HT-29 (cell line): ENCODE results near the gene ZFP42. TPM values are rescaled to one million over a fixed set of nuclear protein-coding genes. Genes with fewer than 3 reads are reported as not detected.
"Not testable (repeated sequence)": the region's sequence is repeated elsewhere in the genome, so short reads cannot be mapped to it uniquely, and the experiment has no call there.

Experiments
- DNase-seq: peaks from one replicate; pipeline ENCODE4 v3.0.0-alpha.2; 2015; ENCODE audit warnings: low spot score
- total RNA-seq: library from RNA; depleted of rRNA; stranded (reverse); fragments of >200 nt; shearing (Covaris generic); gene quantifications from 2 replicates; pipeline ENCODE4 v1.2.3, GENCODE V29; 2014; rRNA removed

Gene ZFP42
- total RNA-seq: not detected in 2 replicates

DNA sequence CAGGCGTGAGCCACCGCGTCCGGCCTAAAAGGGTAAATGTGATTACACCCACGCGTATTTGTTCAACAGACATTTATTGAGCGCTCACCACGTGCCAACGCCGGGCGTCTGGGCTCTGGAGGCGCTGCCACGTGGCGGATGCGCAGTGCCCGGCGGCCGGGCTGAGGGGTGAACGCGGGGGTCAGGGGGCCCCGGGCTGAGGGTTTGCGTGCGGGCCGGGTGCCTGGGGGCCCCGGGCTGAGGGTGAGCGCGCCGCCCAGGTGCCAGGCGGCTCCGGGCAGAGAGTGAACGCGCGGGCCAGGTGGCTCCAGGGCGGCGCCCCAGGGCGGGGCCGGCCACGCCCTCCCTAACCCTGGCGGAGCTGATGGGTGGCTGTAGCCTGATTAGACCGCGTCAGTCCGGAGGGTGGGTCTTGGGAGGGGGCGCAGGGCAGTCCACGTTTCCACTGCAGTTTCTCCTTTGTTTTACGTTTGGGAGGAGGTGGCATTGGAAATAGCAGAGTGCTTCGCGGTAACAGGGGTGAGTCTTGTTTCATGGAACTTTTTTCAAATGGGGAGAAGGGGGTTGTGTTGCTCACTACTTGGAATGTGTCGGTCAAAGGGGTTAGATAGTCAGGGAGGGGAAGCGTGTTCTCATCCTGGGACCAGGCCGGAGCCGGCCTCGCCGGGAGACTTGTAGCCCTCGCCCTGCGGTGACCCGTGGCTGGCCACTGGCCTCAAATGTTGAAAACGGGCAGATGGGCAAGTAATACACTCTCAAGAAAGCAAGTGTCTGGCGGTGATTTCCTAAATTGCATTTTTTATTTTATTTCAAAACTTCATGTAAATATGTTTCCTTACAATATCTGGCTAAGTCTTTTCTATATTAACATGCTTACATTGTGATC lies at the start of gene ZFP42:
Gene ZFP42 (plus strand): TSS at position 450 of the 886 bp plus-strand sequence. CDS start 7,037 bp downstream, outside the sequence.
- DNase-seq: no peak

GRCh38 chr4:187961171-187961570 lies 34.4 kb upstream of the ZFP42 start:
- no peak for DNase-seq

GRCh38 chr4:187961961-187962360 lies 33.6 kb upstream of the ZFP42 start:
- DNase-seq: no peak

DNA sequence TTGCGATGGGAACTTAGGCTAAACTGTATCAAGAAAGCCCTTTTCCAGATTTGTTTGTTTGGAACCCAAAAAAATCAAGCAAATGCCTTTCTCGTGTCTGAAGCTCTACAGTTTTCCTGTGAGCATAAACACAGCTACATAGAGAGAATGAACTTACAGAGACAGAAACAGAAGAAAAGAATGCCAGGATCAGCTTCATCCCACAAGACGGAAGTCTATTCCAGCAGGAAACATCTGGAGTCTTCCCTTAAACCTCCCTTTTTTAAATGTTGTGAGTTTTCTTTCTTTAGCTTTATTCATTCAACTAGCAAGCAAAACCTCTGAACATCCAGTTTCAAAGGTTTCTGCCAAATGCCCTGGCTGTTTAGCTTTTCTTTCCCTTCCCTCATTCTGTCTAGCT lies 32.6 kb upstream of the ZFP42 start:
- no peak for DNase-seq

GRCh38 chr4:187965726-187966125 lies 29.8 kb upstream of the ZFP42 start:
- no peak for DNase-seq

- DNase-seq: no peak
Observed at GRCh38 chr4:187972135-187972534, 23.4 kb upstream of the ZFP42 start.

- DNase-seq: no peak
Observed at GRCh38 chr4:187983746-187984145, 11.8 kb upstream of the ZFP42 start.

- no peak for DNase-seq
Observed at GRCh38 chr4:187992971-187993370, 2.6 kb upstream of the ZFP42 start.

GRCh38 chr4:187993827-187994226 lies 1.7 kb upstream of the ZFP42 start:
- peak; percentile 28 for DNase-seq

GRCh38 chr4:187996502-187997177 lies 1.1 kb downstream of the ZFP42 start:
- no peak for DNase-seq

DNA sequence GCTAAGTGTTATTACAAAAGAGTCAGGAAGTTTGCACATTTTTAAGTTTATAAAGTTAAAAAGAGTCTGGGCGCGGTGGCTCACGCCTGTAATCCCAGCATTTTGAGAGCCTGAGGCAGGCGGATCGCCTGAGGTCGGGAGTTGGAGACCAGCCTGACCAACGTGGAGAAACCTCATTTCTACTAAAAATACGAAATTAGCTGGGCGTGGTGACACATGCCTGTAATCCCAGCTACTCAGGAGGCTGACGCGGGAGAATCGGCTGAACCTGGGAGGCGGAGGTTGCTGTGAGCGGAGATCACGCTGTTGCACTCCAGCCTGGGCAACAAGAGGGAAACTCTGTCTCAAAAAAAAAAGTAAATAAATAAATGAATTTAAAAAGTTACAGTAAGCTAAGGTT lies 2.4 kb downstream of the ZFP42 start:
- DNase-seq: not testable (repeated sequence)

DNA sequence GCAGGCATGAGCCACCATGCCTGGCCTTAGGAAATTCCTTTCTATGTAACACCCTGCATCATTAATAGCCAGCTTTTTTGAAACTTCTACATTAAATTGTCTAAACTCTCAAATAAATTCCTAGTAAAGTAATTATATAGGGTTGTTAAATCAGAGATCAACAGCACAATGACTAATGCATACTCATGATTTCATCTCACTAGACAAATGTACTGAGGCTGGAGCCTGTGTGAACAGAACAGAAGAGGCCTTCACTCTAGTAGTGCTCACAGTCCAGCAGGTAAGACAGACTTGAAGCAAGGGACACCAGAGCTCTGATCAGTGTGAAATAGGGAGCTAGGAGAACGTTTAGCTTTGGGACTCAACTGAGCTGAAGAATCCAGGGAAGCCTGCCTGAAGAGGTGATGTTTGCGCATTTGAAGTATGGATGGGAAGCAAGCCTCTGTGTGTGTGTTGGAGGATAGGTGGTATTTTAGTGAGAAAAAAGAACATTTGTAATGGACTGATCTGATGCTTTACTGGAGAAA lies 3.9 kb downstream of the ZFP42 start:
- no peak for DNase-seq

DNA sequence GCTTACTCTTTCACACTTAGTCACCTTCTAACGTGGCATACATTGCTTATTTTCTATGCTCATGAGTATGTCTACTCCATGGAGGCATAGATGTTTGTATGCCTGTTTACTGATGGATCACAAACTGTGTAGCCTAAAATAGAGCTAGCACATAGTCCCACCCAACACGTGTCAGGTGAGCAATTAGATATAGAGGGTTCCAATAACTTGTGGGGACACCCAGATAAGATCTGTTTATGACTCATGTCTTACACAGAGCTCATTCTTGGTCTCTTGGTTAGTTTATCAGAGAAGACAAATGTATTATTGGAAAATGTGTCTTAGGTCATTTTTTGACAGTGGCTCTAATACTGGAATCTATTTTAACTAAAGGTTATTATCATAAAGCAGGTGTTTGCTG lies 6.8 kb downstream of the ZFP42 start:
- DNase-seq: peak; percentile 10

GRCh38 chr4:188002751-188003150 lies 7.2 kb downstream of the ZFP42 start:
- DNase-seq: no peak

- no peak for DNase-seq
Observed at GRCh38 chr4:188005561-188005960, 10.0 kb downstream of the ZFP42 start.

GRCh38 chr4:188006285-188006848 lies 10.8 kb downstream of the ZFP42 start:
- DNase-seq: no peak

- peak; percentile 21 for DNase-seq
Observed at GRCh38 chr4:188008377-188008776, 12.8 kb downstream of the ZFP42 start.

DNA sequence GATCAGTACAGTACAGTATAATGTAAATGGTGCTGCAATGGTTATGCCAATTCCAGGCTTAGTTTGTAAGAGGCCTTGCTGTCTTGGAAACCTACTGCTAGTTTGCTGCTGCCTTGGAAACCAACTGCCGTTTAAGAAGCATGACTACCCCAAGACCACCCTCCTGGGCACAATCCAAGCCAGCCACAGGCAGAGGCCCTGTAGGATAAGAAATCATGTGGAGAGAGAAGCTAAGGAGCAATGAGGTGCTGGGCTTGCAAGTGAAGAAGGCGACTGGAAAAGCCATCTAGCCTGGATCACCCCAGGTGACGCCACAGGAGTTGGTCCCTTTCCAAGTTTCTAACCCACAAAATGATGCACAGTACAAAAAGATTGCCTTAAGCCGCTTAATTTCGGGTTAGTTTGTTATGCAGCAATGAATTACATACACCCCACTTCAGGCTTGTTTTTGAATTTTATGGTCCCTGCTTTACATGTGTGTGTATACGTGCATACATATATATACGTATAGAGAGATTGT lies 16.9 kb downstream of the ZFP42 start:
- no peak for DNase-seq

DNA sequence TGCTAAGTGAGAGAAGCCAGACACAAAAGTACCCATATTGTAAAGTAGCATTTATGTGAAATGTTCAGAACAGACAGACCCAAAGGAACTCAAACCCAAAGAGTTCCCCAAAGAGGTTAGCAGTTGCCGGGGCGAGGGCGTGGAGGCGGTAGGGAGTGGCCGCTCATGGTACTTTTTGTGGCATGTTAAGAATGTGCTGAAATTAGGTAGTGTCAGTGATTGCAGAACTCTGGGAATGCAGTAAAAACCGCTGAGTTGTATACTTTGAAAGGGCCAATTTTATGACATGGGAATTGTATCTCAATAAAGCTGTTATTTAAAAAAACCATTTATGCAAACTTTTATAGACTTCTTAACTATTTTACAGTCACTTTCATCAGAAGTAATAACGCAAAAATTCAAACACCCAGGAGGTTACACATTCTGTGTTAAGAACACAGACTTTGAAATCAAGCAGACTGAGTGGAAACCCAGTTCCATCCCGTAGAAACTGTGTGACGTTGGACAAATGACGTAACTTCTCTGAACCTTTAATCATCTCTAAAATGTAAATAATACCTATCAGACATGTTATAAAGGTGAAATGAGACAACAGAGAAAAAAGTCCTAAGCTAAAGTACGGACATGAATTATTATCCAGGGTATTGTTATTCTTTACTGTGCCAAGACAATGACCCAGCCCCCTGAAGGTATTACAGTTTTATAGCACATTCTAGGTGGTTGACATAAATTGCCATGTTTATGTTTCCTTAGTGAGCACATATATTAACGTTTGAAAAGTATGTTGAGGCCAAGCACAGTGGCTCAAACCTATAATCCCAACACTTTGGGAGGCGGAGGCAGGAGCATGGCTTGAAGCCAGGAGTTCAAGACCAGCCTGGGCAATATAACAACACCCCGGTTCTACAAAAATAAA lies 19.7 kb downstream of the ZFP42 start:
- DNase-seq: no peak

DNA sequence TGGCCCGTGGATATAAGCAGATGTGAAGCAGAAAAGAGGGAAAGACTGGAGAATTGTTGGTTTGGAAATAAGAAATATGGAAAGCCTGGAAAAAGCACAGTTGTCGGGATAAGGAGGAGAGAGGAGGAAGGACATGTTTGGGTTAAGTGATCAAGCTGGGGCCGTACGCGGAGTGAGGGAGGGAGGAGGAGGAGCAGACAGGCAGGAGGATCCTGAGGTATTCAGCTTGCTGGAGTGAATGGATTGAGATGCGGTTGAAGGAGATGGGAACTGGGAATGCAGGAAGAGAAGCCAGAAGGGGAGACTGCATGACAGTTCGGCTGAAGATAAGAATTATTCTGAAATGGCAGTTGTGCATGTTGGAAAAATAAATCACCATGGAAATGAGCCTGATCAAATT lies 21.2 kb downstream of the ZFP42 start:
- no peak for DNase-seq

DNA sequence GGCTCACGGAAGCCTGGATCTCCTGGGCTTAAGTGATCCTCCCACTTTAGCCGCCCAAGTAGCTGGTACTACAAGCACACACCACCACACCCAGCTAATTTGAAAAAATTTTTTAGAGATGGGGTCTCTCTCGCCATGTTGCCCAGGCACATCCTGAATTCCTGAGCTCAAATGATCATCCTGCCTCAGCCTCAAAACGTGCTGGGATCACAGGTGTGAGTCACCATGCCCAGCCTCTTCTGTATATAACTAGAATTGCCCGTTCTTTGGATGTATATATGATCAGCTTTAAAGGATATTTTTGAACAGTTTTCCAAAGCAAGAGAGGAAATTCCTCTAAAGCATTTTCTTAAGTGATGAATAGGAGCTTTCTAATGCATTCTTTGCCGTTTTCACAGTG lies 22.7 kb downstream of the ZFP42 start:
- no peak for DNase-seq
